HG02938 (cell line): ENCODE measurements around the gene RNF17.
"Not testable (repeated sequence)": the region's sequence is repeated elsewhere in the genome, so short reads cannot be mapped to it uniquely, and the experiment has no call there.

ENCODE experiments used
- ATAC-seq: cut with Tn5 transposase; IDR thresholded peaks from one replicate; pipeline ENCODE4 v1.9.1; 2021; ENCODE audit warnings: mild to moderate bottlenecking, moderate library complexity; ENCODE audit not compliant: unreplicated experiment

RNF17 gene

GRCh38 chr13:24742294-24742693 is 21.7 kb upstream of the RNF17 start:
- no peak for ATAC-seq

- no peak for ATAC-seq
Observed at GRCh38 chr13:24742977-24743376, 21.0 kb upstream of the RNF17 start.

DNA sequence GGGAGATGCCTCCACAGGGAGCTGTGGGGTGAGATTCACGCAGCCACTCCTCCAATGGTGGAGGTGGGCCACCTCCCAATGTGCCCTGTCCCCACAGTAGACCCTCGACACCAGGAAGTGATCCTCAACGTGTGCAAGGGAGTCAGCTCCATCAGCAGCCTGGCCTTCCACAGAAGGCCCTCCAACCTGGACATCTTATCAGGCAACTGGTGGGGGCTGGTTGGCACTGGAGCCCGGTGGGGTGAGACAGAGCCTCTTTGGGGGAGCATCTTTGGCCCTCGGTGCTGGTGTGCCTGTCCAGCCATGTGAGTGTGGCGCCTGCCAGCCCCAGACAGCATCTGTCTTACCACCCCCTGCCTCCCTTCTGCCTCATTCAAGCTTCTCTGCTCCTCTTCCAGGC is 19.7 kb upstream of the RNF17 start:
- no peak for ATAC-seq

DNA sequence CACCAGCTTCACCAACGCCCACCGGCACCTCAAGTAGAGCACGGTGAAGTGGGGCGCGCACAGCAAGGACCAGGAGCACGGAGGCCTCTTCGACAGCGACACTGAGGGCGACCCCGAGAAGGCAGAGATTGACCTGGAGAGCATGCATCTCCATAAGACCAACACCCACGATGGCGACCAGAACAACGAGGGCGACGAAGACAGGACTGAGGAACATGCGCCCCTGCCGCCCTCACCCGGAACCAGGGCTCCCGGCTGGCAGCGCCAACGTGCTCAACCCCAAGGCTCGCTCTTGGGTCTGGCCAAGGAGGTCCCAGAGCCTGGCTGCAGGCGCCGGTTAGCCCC is 18.5 kb upstream of the RNF17 start:
- no peak for ATAC-seq

GRCh38 chr13:24745861-24746617 is 17.9 kb upstream of the RNF17 start:
- ATAC-seq: no peak

- ATAC-seq: no peak
Observed at GRCh38 chr13:24746618-24747247, 17.2 kb upstream of the RNF17 start.

- ATAC-seq: no peak
Observed at GRCh38 chr13:24747248-24748060, 16.5 kb upstream of the RNF17 start.

GRCh38 chr13:24748061-24748400 is 15.9 kb upstream of the RNF17 start:
- ATAC-seq: no peak

DNA sequence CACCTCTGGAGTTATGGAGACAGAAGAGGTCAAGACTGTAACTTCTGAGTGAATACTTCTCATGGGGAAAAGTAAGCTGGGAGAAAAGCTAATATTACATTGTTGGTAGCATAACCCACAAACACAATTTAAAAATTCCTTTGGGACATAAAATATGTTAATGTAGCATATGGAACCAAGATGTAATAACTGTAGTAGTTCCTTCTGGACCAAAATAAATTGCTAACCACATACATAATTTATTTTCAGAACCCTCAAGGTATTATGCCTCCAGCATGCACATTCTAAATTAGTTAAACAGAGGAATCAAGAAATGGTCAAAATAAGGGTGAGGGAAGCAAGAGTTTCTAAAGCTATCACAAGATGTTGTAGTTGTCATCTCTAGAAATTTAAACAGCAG is 4.8 kb upstream of the RNF17 start:
- no peak for ATAC-seq

DNA sequence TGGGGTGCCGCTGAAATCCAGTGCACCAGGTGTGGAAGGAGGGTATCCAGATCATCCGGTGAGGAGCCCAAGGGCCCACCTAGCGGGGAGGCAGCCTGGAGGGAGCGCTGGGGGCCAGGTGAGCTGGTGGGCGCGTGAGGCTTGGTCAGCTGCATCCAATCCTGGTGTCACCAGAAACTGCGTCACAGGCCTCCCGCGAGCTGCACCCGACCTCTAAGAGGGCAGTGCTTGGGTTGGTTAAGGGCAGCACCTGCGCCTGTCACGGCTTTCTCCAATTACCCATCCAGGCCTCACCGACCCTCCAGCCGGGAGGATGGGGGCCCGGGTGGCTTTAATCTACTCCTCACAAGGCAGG is 284 bp downstream of the RNF17 start:
- no peak for ATAC-seq

GRCh38 chr13:24777171-24777570 is 13.2 kb downstream of the RNF17 start:
- ATAC-seq: no peak

GRCh38 chr13:24784319-24784718 is 20.4 kb downstream of the RNF17 start:
- no peak for ATAC-seq

- ATAC-seq: no peak
Observed at GRCh38 chr13:24788538-24788937, 24.6 kb downstream of the RNF17 start.

- ATAC-seq: no peak
Observed at GRCh38 chr13:24802074-24802473, 38.1 kb downstream of the RNF17 start.

DNA sequence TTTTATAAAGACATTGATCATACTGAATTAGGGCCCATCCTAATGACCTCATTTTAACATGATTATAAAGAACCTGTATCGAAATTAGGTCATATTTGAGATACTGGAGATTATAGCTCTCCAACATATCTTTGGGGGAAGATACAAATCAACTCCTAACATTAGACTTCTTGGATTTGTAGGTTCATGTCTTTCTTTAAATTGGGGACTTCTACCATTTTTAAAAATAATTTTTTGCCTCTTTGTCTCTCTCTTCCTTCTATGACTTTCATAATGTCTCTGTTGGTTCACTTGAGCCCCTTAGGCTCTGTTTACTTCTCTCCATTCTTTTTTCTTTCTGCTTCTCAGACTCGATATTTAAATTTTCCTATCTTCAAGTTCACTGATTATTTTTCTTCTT is 57.2 kb downstream of the RNF17 start:
- no peak for ATAC-seq

DNA sequence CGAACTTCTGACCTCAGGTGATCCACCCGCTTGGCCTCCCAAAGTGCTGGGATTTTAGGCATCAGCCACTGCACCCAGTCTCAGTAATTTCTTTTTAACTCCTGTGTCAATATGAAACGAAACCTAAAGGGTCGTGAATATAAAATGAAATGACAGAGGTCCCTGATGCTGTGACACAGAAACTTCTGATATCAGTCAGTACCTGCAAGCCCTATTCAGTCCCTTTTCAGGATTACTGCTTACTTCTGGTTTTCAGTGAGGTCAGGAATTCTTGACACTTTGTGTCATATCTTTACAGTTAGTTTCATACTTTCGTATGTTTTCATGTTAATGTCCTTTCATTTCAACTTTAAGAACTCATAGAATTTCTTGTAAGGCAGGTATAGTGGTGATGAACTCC is 58.7 kb downstream of the RNF17 start:
- ATAC-seq: no peak

- ATAC-seq: not testable (repeated sequence)
Observed at GRCh38 chr13:24823122-24823710, 59.2 kb downstream of the RNF17 start.

GRCh38 chr13:24827799-24828198 is 63.8 kb downstream of the RNF17 start:
- ATAC-seq: no peak

GRCh38 chr13:24834902-24835510 is 71.0 kb downstream of the RNF17 start:
- no peak for ATAC-seq

DNA sequence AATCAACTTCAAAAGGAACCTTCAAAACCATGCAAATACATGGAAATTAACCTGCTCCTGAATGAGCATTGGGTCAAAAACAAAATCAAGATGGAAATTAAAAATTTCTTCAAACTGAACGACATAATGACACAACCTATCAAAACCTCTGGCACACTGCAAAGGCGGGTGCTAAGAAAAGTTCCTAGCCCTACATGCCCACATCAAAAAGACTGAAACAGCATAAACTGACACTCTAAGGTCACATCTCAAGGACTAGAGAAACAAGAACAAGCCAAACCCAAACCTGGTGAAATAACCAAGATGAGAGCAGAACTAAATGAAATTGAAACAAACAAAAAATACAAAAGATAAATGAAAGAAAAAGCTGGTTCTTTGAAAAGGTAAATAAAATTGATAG is 73.6 kb downstream of the RNF17 start:
- ATAC-seq: not testable (repeated sequence)

DNA sequence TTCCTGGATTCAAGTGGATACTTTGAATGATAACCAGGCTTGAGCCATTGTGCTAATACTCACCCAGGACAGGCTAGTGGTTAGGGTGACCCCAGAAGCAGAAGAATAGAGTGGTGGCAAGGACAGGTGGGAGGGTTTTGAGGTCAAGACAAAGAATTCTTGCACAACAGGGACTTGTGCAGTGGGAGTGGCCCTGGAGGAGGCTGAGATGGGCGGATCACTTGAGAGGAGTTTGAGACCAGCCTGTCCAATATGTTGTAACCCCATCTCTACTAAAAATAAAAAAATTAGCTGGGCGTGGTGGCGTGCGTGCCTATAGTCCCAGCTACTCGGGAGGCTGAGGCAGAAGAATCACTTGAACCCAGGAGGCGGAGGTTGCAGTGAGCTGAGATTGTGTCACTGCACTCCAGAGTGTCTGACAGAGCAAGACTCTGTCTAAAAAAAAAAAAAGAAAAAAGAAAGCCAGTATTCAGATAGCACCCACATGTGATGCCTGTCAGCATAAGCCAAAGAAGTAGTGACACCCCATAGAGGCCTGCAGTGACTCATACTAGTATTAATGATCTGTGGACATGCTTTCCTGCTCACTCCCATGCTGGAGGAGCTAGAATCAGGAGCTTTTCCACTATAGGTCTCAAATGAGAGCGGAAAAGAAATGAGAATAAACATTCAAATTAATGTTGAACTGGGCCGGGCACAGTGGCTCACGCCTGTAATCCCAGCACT is 78.7 kb downstream of the RNF17 start:
- no peak for ATAC-seq
